NCI-H187 treated with DMSO at 0.1 percent for 48 hours (cell line): Measurements from ENCODE around the gene COL27A1.
"Not testable (repeated sequence)": the region's sequence is repeated elsewhere in the genome, so short reads cannot be mapped to it uniquely, and the experiment has no call there.

ENCODE experiments used
- DNase-seq: peaks from one replicate; lab custom pipeline; 2025; lab: John Stamatoyannopoulos, UW

COL27A1 gene

GRCh38 chr9:114123031-114123977, 32.0 kb upstream of the COL27A1 start:
- DNase-seq: no peak

GRCh38 chr9:114124138-114124537, 31.2 kb upstream of the COL27A1 start:
- no peak for DNase-seq

- DNase-seq: no peak
Observed at GRCh38 chr9:114124666-114125475, 30.5 kb upstream of the COL27A1 start.

- no peak for DNase-seq
Observed at GRCh38 chr9:114125476-114126013, 29.8 kb upstream of the COL27A1 start.

- DNase-seq: no peak
Observed at GRCh38 chr9:114126247-114127060, 28.9 kb upstream of the COL27A1 start.

GRCh38 chr9:114128759-114129158, 26.6 kb upstream of the COL27A1 start:
- not testable (repeated sequence) for DNase-seq

- DNase-seq: no peak
Observed at GRCh38 chr9:114130141-114130540, 25.2 kb upstream of the COL27A1 start.

GRCh38 chr9:114130624-114131277, 24.6 kb upstream of the COL27A1 start:
- DNase-seq: no peak

- no peak for DNase-seq
Observed at GRCh38 chr9:114131808-114132549, 23.4 kb upstream of the COL27A1 start.

- DNase-seq: no peak
Observed at GRCh38 chr9:114132550-114132918, 22.8 kb upstream of the COL27A1 start.

GRCh38 chr9:114134827-114135396, 20.4 kb upstream of the COL27A1 start:
- DNase-seq: no peak

GRCh38 chr9:114137831-114138230, 17.5 kb upstream of the COL27A1 start:
- no peak for DNase-seq

- DNase-seq: no peak
Observed at GRCh38 chr9:114138552-114138971, 16.8 kb upstream of the COL27A1 start.

GRCh38 chr9:114139071-114139470, 16.3 kb upstream of the COL27A1 start:
- DNase-seq: no peak

- DNase-seq: no peak
Observed at GRCh38 chr9:114140401-114140800, 14.9 kb upstream of the COL27A1 start.

GRCh38 chr9:114140850-114141249, 14.5 kb upstream of the COL27A1 start:
- no peak for DNase-seq

GRCh38 chr9:114141553-114142402, 13.6 kb upstream of the COL27A1 start:
- DNase-seq: no peak

- no peak for DNase-seq
Observed at GRCh38 chr9:114143234-114143633, 12.1 kb upstream of the COL27A1 start.

- no peak for DNase-seq
Observed at GRCh38 chr9:114146735-114147134, 8.6 kb upstream of the COL27A1 start.
